PFSK-1 (cell line): ENCODE results near the gene PDLIM1.

Experiments used
- FOXP2 ChIP-seq: optimal IDR thresholded peaks from 2 replicates; pipeline ENCODE3; 2011; ENCODE audit warnings: borderline replicate concordance, control low read depth, inconsistent platforms; ENCODE audit not compliant: insufficient read depth; ENCODE audit errors: extremely low read length, extremely low read depth
- POLR2AphosphoS5 ChIP-seq: IDR thresholded peaks from 2 replicates; pipeline ENCODE4 v1.6.1; 2012; ENCODE audit warnings: low read depth, mild to moderate bottlenecking, control low read depth, low read length, moderate library complexity
- SIN3A ChIP-seq: IDR thresholded peaks from 2 replicates; pipeline ENCODE4 v1.6.1; 2012; ENCODE audit warnings: mild to moderate bottlenecking, low read length, moderate library complexity, borderline replicate concordance; ENCODE audit not compliant: insufficient read depth
- TAF1 ChIP-seq: IDR thresholded peaks from 2 replicates; pipeline ENCODE4 v1.6.1; 2012; ENCODE audit warnings: low read length, control low read depth, borderline replicate concordance; ENCODE audit not compliant: insufficient read depth
- TF ChIP-seq, protein P1 (sequence below), 2 experiments: IDR thresholded peaks; 2 replicates each; pipeline versions ENCODE4 v1.6.1 to v1.8.0; 2011 to 2012; ENCODE audit warnings: low read depth in 2 of 2, low read length in 2 of 2, control low read depth in 1 of 2, inconsistent platforms in 1 of 2, mild to moderate bottlenecking in 1 of 2, moderate library complexity in 1 of 2; ENCODE audit not compliant: insufficient read depth in 1 of 2

The PDLIM1 gene

DNA sequence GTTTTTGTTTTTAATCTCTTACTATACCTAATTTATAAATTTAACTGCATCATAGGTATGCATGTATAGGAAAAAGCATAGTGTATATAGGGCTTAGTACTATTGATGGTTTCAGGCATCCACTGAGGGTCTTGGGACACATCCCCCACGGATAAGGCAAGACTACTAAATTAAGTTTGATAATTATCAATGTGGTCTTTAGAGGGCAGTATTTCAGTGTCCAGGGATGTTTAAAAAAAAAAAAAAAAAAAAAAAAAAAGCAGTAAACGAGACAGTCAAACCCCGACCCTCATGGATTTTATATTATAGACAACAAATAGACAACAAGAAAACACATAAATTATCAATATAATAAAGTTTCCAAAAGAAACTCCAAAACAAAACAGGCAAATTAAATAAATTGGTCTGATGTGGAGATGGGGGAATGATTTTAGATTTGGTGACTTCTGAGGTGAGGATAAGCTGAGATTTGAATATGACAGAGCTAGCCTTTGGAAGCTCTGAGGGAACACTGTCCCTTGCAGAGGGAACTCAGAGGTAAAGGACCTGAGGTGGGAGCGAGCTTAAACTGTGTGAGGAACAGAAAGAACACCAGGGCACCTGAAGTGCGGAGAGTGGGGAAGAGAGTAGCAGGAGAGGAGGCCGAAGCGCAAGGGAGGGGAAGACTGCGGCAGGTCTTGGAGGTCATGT lies 82.0 kb downstream of the PDLIM1 start:
- no peak for TF ChIP-seq SIN3A
- no peak for TF ChIP-seq FOXP2
- no peak for TF ChIP-seq POLR2AphosphoS5
- TF ChIP-seq, protein P1, sequence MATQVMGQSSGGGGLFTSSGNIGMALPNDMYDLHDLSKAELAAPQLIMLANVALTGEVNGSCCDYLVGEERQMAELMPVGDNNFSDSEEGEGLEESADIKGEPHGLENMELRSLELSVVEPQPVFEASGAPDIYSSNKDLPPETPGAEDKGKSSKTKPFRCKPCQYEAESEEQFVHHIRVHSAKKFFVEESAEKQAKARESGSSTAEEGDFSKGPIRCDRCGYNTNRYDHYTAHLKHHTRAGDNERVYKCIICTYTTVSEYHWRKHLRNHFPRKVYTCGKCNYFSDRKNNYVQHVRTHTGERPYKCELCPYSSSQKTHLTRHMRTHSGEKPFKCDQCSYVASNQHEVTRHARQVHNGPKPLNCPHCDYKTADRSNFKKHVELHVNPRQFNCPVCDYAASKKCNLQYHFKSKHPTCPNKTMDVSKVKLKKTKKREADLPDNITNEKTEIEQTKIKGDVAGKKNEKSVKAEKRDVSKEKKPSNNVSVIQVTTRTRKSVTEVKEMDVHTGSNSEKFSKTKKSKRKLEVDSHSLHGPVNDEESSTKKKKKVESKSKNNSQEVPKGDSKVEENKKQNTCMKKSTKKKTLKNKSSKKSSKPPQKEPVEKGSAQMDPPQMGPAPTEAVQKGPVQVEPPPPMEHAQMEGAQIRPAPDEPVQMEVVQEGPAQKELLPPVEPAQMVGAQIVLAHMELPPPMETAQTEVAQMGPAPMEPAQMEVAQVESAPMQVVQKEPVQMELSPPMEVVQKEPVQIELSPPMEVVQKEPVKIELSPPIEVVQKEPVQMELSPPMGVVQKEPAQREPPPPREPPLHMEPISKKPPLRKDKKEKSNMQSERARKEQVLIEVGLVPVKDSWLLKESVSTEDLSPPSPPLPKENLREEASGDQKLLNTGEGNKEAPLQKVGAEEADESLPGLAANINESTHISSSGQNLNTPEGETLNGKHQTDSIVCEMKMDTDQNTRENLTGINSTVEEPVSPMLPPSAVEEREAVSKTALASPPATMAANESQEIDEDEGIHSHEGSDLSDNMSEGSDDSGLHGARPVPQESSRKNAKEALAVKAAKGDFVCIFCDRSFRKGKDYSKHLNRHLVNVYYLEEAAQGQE (IDR thresholded peaks at IDR 0.05; ENCODE audit: insufficient read depth in 1 of 2, low read depth in 2 of 2, low read length in 2 of 2), result no peak
- no peak for TF ChIP-seq TAF1

DNA sequence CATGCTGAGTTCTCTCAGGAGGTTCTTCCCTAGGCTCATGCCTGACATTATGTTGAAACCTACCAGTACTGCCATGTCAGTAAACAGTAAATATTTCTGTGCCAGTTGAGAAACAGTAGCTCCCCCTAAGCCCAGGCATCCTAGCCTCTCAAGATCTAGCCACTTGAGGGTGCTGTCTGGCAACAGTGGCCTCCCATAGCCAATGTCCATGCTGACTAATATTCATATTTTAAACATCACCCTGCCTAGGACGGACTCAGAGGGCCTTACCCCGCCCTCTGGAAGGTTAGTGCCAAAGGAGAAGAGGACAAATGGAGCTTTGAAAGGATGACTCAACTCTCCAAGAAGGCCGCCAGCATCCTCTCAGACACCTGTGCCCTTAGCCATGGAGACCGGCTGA lies 89.1 kb downstream of the PDLIM1 start:
- TF ChIP-seq TAF1, result no peak
- no peak for TF ChIP-seq SIN3A

DNA sequence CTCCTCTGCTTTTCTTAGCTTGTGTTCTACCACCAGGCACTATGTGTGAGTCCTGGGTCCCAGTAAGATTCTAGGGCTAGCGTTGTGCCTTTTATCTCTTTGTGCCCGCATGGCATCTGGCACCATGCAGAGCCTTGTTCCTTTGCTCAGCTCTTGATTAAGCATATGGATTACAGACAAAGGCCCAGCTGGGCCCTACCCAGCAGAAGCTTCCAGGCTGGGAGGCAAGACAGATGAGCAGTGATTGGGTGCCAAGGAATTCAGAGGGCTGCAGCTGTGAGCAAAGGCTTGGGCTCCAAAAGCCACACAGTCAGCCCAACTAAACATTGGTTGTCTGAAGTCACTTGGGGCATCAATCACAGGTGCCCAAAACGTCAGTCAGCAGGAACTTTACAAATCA lies 94.8 kb downstream of the PDLIM1 start:
- TF ChIP-seq TAF1, result no peak
- no peak for TF ChIP-seq POLR2AphosphoS5
- TF ChIP-seq, protein P1 (IDR thresholded peaks at IDR 0.05; ENCODE audit: insufficient read depth in 1 of 2, low read depth in 2 of 2, low read length in 2 of 2), result no peak
- TF ChIP-seq SIN3A, result no peak
- TF ChIP-seq FOXP2, result no peak

DNA sequence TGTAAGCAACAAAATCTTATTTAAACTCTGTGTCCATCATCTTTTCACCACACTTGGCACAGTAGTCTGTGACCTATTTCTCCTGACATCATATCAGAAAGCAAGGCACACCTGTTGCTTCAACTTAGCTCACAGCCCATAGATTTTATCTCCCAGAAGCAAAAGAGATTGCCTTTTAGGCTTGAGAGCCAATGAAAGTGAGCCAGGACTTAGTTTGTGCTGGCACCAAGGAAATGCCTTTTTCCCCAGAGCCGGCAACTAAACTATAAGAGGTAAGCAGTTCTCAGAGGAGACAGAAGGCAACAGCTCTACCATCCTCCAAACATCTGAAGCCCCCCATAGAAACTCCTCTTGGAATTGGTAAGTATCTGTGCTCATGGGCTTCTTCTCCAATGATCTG lies 96.9 kb downstream of the PDLIM1 start, which contains the start of gene ACSM6:
ACSM6 (plus strand) TSS at position 295 of the 400 bp plus-strand sequence. CDS start 248 bp downstream, outside the sequence.
- TF ChIP-seq POLR2AphosphoS5 (no peak), SIN3A (no peak), FOXP2 (no peak)

DNA sequence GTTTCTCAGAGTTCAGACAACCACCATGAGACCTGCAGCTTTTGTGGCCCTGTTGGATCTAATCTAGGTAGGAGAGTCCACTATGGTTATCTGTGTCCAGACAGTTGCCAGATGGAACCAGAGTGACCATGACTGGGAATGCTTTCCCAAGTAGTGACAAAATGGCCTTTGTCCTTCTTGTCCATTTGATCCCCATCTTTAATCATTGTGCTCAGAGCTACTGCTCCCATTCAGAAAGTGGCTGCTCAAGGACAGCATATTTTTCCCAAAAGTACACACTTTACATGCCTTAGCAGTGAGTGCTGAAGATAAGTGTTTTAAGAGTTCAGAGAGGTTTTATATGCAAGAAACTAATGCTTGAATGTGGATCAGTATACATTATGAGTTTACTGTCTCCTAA lies 102.2 kb downstream of the PDLIM1 start:
- TF ChIP-seq FOXP2 (no peak), SIN3A (no peak), POLR2AphosphoS5 (no peak), TAF1 (no peak)
- TF ChIP-seq, protein P1 (IDR thresholded peaks at IDR 0.05; ENCODE audit: insufficient read depth in 1 of 2, low read depth in 2 of 2, low read length in 2 of 2), result no peak

DNA sequence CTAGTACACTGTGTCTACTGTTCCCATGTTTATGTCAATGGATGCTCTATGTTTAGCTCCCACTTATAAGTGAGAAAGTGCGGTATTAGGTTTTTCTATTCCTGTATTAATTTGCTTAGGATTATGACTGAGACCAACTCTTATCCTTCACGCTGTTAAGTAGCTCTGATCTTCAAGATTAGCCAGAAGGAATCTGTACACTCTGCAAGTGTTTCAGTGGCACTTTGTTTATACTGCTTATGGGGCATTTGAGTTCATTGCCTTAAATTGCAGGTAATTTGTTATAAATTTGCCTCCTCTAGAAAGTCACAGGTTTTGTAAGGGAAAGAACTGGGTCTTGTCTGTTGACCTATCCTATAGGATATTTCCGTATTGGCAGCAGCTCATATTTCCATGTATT lies 103.2 kb downstream of the PDLIM1 start:
- TF ChIP-seq FOXP2, result no peak
- TF ChIP-seq SIN3A, result no peak
- TF ChIP-seq, protein P1 (IDR thresholded peaks at IDR 0.05; ENCODE audit: insufficient read depth in 1 of 2, low read depth in 2 of 2, low read length in 2 of 2), result no peak
- no peak for TF ChIP-seq POLR2AphosphoS5
- no peak for TF ChIP-seq TAF1
